Hepatocyte (in vitro differentiated cells): ENCODE results near the gene ABCA10.

ENCODE experiments used
- EZH2 ChIP-seq: fragments of 200-600 bp; sonication (generic); IDR thresholded peaks from 2 replicates; pipeline ENCODE4 v1.6.1; 2016; ENCODE audit warnings: antibody characterized with exemption, mild to moderate bottlenecking, borderline replicate concordance
- EZH2phosphoT487 ChIP-seq: fragments of 200-600 bp; sonication (generic); IDR thresholded peaks from one replicate; pipeline ENCODE4 v1.6.1; 2018; ENCODE audit warnings: antibody characterized with exemption, mild to moderate bottlenecking, low read depth, moderate library complexity; ENCODE audit not compliant: unreplicated experiment, severe bottlenecking
- TF ChIP-seq, protein P1 (sequence below): fragments of 200-600 bp; sonication (generic); IDR thresholded peaks from 2 replicates; pipeline ENCODE4 v1.5.1; 2016; ENCODE audit warnings: antibody characterized with exemption, mild to moderate bottlenecking; ENCODE audit not compliant: poor library complexity

- TF ChIP-seq, protein P1, sequence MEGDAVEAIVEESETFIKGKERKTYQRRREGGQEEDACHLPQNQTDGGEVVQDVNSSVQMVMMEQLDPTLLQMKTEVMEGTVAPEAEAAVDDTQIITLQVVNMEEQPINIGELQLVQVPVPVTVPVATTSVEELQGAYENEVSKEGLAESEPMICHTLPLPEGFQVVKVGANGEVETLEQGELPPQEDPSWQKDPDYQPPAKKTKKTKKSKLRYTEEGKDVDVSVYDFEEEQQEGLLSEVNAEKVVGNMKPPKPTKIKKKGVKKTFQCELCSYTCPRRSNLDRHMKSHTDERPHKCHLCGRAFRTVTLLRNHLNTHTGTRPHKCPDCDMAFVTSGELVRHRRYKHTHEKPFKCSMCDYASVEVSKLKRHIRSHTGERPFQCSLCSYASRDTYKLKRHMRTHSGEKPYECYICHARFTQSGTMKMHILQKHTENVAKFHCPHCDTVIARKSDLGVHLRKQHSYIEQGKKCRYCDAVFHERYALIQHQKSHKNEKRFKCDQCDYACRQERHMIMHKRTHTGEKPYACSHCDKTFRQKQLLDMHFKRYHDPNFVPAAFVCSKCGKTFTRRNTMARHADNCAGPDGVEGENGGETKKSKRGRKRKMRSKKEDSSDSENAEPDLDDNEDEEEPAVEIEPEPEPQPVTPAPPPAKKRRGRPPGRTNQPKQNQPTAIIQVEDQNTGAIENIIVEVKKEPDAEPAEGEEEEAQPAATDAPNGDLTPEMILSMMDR: no peak
- no peak for TF ChIP-seq EZH2
- TF ChIP-seq EZH2phosphoT487: no peak
Measured at GRCh38 chr17:69268543-69269014, 40.0 kb upstream of the ABCA10 start.
